ENCODE results near the gene MAML3. TPM values are rescaled to one million over a fixed set of nuclear protein-coding genes. Genes with fewer than 3 reads are reported as not detected.

Gene MAML3
- polyA plus RNA-seq, 1 donor (not counting 4 experiments of a cell fraction or from before 2014, with no cell fraction given) = 0.68 TPM

GRCh38 chr4:139736661-139737060, 417.3 kb downstream of the MAML3 start:
- dilution Hi-C loops (cut with MboI; ENCODE audit: extremely low pct_ligation_motif_present, low sequenced_read_pairs) = no loop called here
- Histone ChIP-seq H3K4me3 (ENCODE audit: control insufficient read depth in 2 of 3, extremely low read depth in 1 of 3, insufficient read depth in 2 of 3, low read depth in 1 of 3, low read length in 3 of 3) (no peak overlapping the region), H3K27ac (ENCODE audit: control insufficient read depth, insufficient read depth, low read length) (no peak overlapping the region), H2AFZ (ENCODE audit: control insufficient read depth, low read length) (no peak overlapping the region), H3K9ac (ENCODE audit: control insufficient read depth, extremely low read depth, insufficient read depth, low read length) (no peak overlapping the region), H3K9me3 (ENCODE audit: control insufficient read depth, low read depth, low read length) (no peaks in the 10 kb centered on the region), H4K20me1 (ENCODE audit: control insufficient read depth, extremely low read depth, insufficient read depth, low read length) (no peaks in the 10 kb centered on the region), H3K4me2 (ENCODE audit: control insufficient read depth, extremely low read depth, insufficient read depth, low read depth, low read length) (no peak overlapping the region), H3K27me3 (ENCODE audit: control insufficient read depth, extremely low read depth, insufficient read depth, low read length) (peaks cover 13% of the 10 kb centered on the region), H3K4me1 (ENCODE audit: control insufficient read depth, extremely low read depth, insufficient read depth, low read length) (peaks cover 15% of the 10 kb centered on the region), H3K79me2 (ENCODE audit: control insufficient read depth, insufficient read depth, low read length) (no peaks in the 10 kb centered on the region), H3K9me1 (ENCODE audit: control insufficient read depth, extremely low read depth, insufficient read depth, low read length) (no peaks in the 10 kb centered on the region), H3K36me3 (ENCODE audit: control insufficient read depth in 2 of 2, extremely low read depth in 1 of 2, insufficient read depth in 2 of 2, low read length in 2 of 2) (no peaks in the 10 kb centered on the region)
- DNase-seq (ENCODE audit: low read depth, low spot score) (no peak), FAIRE-seq (no peak)
- TF ChIP-seq EZH2 (IDR thresholded peaks at IDR 0.05; ENCODE audit: low read length) = no peak
- no peak for TF ChIP-seq CTCF (optimal IDR thresholded peaks at IDR 0.05 in 1 of 3, IDR thresholded peaks at IDR 0.05 in 1 of 3, conservative IDR thresholded peaks at IDR 0.05 in 1 of 3; ENCODE audit: extremely low read depth in 1 of 3, insufficient read depth in 2 of 3, low read length in 3 of 3)

DNA sequence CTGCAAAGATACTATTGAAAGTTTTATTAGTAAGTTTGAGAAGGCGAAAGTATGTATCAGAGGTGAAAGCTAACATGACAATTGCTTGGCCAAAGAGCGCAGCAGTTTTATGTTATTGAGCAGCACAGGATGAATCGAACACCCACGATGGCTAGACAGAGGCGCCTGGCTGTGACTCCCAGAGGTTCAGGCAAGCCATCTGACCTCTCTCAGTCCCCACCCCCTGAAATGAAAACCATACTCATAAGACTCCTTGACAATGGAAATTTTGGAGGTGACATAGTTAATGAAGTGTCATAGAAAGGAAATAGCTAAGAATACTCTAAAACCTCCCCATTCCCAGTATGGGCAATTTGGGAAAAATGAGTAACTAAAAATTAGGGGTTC, 417.7 kb downstream of the MAML3 start:
- Histone ChIP-seq H4K20me1 (ENCODE audit: control insufficient read depth, extremely low read depth, insufficient read depth, low read length) (no peaks in the 10 kb centered on the region), H3K9me3 (ENCODE audit: control insufficient read depth, low read depth, low read length) (no peaks in the 10 kb centered on the region), H3K27me3 (ENCODE audit: control insufficient read depth, extremely low read depth, insufficient read depth, low read length) (peaks cover 13% of the 10 kb centered on the region), H3K4me1 (ENCODE audit: control insufficient read depth, extremely low read depth, insufficient read depth, low read length) (peaks cover 15% of the 10 kb centered on the region), H3K9me1 (ENCODE audit: control insufficient read depth, extremely low read depth, insufficient read depth, low read length) (no peaks in the 10 kb centered on the region), H3K79me2 (ENCODE audit: control insufficient read depth, insufficient read depth, low read length) (no peaks in the 10 kb centered on the region), H3K27ac (ENCODE audit: control insufficient read depth, insufficient read depth, low read length) (no peak overlapping the region), H3K4me2 (ENCODE audit: control insufficient read depth, extremely low read depth, insufficient read depth, low read depth, low read length) (no peak overlapping the region), H3K4me3 (ENCODE audit: control insufficient read depth in 2 of 3, extremely low read depth in 1 of 3, insufficient read depth in 2 of 3, low read depth in 1 of 3, low read length in 3 of 3) (no peak overlapping the region), H3K36me3 (ENCODE audit: control insufficient read depth in 2 of 2, extremely low read depth in 1 of 2, insufficient read depth in 2 of 2, low read length in 2 of 2) (no peaks in the 10 kb centered on the region), H3K9ac (ENCODE audit: control insufficient read depth, extremely low read depth, insufficient read depth, low read length) (no peak overlapping the region), H2AFZ (ENCODE audit: control insufficient read depth, low read length) (no peak overlapping the region)
- DNase-seq (ENCODE audit: low read depth, low spot score) = no peak
- no peak for TF ChIP-seq EZH2 (IDR thresholded peaks at IDR 0.05; ENCODE audit: low read length)
- FAIRE-seq = no peak
- dilution Hi-C loops (cut with MboI; ENCODE audit: extremely low pct_ligation_motif_present, low sequenced_read_pairs) = no loop called here
